GM23338 (cell line): ENCODE results near the gene ASZ1.

Source experiments
- CTCF ChIP-seq, 2 experiments: fragments of 200-600 bp in 1 of 2; sonication (generic) in 1 of 2; conservative IDR thresholded peaks; 2 replicates each; pipeline versions ENCODE4 v1.5.1 to v1.6.1; 2016 to 2017; ENCODE audit warnings: antibody characterized with exemption in 2 of 2, low read depth in 2 of 2, mild to moderate bottlenecking in 2 of 2, moderate library complexity in 1 of 2
- NANOG ChIP-seq: IDR thresholded peaks from 2 replicates; pipeline ENCODE4 v1.6.1; 2016; ENCODE audit warnings: antibody characterized with exemption, borderline replicate concordance
- ZNF462 ChIP-seq: fragments of 250-450 bp; sonication (Bioruptor Pico); IDR thresholded peaks from 2 replicates; pipeline ENCODE4 v1.5.0; 2020; ENCODE audit warnings: mild to moderate bottlenecking, moderate library complexity

GRCh38 chr7:117347480-117347879 lies 79.8 kb downstream of the ASZ1 start:
- no peak for TF ChIP-seq CTCF (conservative IDR thresholded peaks at IDR 0.05; ENCODE audit: low read depth in 2 of 2)
- TF ChIP-seq NANOG = no peak
- no peak for TF ChIP-seq ZNF462 (CRISPR knock-in tag)
